ENCODE measurements around the gene CHST1. TPM values are rescaled to one million over a fixed set of nuclear protein-coding genes. Genes with fewer than 3 reads are reported as not detected.

CHST1 gene
- total RNA-seq = 1 to 10 TPM; 3.3 to 5.2 TPM
- long read RNA-seq, donor 1, partial matches to known transcripts = 0 of 2 reads
- long read RNA-seq, donor 1, other reads (novel, unspliced or antisense) = 2 of 2 reads
- long read RNA-seq, donor 2, partial matches to known transcripts = 0 of 3 reads
- long read RNA-seq, donor 2, other reads (novel, unspliced or antisense) = 1 of 3 reads

GRCh38 chr11:45665206-45665932 is at the start of gene CHST1:
Gene CHST1, minus strand, starts transcription at chr11:45665622. Its CDS starts 14,699 bp downstream, at chr11:45650923.
- peak; percentile 82 for DNase-seq (ENCODE audit: low spot score)
- intact Hi-C loops (cut with DNase I) = loop anchor here in 1 of 2 donors (5.0 kb wide), 1 partner anchor 863 kb away; no protein-coding TSS in a partner anchor

DNA sequence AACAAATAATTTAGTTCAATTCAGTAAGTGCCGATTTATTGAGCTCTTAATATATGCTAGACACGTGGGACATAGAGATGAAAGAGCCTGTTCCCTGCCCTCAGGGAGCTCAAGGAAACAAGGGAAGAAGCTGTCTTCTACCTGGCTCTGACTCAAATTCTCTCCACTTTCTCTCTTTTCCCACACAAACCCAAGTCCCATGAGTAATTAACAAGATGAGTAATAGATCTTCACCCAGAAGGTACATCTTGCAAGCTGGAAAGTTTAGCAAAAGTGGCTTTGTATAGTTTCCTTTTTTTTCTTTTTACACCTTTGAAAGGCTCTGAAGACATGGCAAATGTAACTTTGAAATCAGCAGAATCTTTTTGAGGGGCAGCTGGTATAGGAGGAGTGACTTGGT is 48.2 kb upstream of the CHST1 start:
- intact Hi-C loops (cut with DNase I) = loop anchor here in 1 of 2 donors (1.0 kb wide), 1 partner anchor 41 kb away; no protein-coding TSS in a partner anchor
- no peak for DNase-seq (ENCODE audit: low spot score)

- intact Hi-C loops (cut with DNase I) = no loop called here
- DNase-seq (ENCODE audit: low spot score) = no peak
These were observed 45.1 kb upstream of the CHST1 start for GRCh38 chr11:45710561-45710960.

DNA sequence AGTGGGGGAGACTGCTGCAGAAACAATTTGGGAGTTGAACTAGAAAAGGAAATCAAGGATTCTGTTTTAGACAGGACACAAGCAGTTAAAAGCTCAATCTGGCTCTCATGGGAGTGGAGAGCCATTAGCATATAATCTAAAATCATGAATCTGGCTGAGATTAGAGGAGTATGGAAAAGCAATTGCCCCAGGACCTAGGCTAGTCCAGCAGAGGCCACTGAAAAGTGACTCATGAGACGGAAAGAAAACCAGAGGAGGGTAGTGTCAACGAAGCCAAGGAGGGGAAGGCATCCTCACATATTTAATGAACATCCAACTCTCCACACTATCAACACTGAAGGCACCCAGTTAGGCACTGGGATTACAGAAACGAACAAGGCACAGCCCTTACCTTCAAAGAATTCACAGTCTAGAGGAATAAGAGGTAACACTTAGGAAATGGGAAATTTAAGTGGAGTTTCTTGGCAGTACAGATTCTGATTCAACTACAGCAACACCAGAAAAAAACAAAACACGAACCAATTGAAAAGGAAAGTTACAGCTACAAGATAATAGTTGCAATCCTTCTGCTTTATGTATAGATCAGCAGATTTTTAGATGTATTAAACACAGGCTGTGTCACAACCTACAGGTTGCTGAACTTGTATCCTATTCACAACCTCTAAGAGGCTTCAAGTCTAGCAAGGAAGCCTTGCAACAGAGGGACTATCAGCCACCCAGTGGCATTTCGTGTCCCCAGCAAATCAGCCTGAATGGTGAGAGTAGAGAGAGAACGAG is 43.7 kb upstream of the CHST1 start:
- DNase-seq (ENCODE audit: low spot score) = no peak
- intact Hi-C loops (cut with DNase I) = no loop called here

DNA sequence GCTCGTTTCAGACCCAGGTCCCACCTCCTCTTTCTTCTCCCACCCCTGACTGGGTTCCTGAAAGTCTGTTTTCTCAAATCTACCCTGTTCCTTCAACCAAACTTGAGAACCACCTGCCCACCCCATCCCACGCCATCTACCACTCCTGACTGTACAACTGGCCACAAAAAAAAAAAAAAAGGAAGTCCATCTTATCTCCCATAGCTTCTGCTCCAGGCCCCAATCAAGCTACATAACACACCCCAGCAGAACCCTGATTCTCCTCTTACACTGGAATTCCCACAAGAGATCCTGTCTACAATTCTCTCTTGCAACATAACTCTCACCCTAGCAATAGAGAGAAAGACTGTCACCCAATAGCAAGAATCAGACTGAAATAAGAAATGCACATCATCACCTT is 39.2 kb upstream of the CHST1 start:
- intact Hi-C loops (cut with DNase I) = no loop called here
- DNase-seq (ENCODE audit: low spot score) = no peak

GRCh38 chr11:45704133-45704532 is 38.7 kb upstream of the CHST1 start:
- DNase-seq (ENCODE audit: low spot score) = no peak
- intact Hi-C loops (cut with DNase I) = no loop called here

- intact Hi-C loops (cut with DNase I) = no loop called here
- DNase-seq (ENCODE audit: low spot score) = no peak
These were observed 37.1 kb upstream of the CHST1 start for GRCh38 chr11:45702511-45702910.

DNA sequence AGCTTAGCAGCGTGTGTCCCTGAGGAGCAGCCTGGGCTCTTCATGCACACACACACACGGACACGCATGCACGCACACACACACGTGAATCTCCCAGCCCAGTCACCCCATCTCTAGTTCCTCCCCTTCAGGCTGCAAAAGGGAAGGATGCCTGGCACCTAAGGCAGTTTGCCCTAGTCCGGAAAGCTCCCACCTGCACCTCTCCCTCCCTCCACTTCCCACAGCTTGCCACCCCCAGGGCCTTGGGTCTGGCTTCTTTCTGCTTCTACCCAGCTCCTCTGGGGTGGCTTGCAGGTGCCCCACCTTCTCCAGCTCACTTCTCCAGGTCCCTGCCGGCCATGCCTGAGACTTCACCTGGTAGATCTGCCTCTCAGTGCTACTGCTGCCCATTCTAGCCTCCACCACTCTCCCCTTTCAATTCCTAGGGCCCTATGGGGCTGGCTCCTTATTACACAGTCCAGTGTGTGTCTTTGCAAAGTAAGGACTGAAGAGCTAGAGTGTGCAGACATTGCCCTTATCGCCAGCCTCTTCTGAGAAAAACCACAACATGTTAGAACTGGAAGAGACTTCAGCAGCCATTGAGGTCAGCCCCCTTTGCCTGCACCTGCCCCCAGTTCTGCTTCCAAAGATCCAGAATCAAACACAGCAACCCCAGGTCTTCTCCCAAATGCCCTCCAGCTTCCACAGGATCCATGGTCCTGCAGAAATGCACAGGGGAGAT is 33.5 kb upstream of the CHST1 start:
- no peak for DNase-seq (ENCODE audit: low spot score)
- intact Hi-C loops (cut with DNase I) = no loop called here

- no peak for DNase-seq (ENCODE audit: low spot score)
- intact Hi-C loops (cut with DNase I) = loop anchor here in 1 of 2 donors (5.0 kb wide), 1 partner anchor 71 kb away; no protein-coding TSS in a partner anchor
These were observed 27.5 kb upstream of the CHST1 start for GRCh38 chr11:45692808-45693453.

DNA sequence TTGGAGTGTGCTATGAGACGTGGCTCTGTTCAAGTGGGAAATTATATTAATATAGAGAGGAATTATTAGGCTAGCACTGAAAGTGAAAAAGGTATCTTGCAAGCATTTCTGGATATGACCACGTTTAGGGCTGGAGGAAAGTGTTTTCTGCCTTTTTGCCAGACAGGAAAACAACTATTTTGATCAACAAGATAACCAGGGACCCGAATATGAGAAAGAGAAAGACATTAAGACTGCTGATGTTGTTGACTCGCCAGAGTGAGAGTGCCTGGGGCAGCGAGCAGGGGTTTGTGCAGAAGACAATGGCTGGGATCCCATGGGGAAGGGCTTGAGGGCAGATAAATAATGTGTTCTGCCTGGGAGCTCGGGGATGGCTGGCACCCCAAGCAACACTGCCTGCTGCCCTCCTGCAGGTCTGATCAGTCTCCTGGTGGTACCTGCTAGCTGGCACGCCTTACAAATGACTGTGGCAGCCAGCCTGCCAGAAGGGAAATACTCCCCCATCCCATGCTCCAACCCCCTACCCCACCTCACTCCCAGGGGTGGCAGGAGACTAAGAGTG is 23.1 kb upstream of the CHST1 start:
- DNase-seq (ENCODE audit: low spot score) = no peak
- intact Hi-C loops (cut with DNase I) = no loop called here

GRCh38 chr11:45687836-45688235 is 22.4 kb upstream of the CHST1 start:
- no peak for DNase-seq (ENCODE audit: low spot score)
- intact Hi-C loops (cut with DNase I) = no loop called here

- intact Hi-C loops (cut with DNase I) = no loop called here
- no peak for DNase-seq (ENCODE audit: low spot score)
These were observed 20.6 kb upstream of the CHST1 start for GRCh38 chr11:45685964-45686537.

DNA sequence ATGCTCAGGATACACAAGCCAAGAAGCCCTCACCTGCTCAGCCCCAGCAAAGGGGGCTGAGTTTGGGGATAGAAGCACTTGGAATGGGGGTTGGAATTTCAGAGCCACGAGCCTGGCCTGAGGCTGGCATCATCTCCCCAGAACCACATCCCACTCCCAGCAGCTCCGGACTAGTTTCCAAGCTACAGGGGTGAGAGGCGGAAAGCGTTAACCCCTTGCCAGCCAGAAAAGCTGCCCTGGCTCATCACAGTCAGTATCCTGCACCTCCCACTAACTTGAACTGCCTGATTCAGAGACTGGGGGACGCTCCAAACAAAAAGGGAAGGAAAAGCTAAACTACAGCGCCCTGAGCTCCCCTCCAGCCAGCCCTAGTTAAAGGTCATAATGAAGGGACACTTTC is 19.0 kb upstream of the CHST1 start:
- intact Hi-C loops (cut with DNase I) = no loop called here
- no peak for DNase-seq (ENCODE audit: low spot score)

DNA sequence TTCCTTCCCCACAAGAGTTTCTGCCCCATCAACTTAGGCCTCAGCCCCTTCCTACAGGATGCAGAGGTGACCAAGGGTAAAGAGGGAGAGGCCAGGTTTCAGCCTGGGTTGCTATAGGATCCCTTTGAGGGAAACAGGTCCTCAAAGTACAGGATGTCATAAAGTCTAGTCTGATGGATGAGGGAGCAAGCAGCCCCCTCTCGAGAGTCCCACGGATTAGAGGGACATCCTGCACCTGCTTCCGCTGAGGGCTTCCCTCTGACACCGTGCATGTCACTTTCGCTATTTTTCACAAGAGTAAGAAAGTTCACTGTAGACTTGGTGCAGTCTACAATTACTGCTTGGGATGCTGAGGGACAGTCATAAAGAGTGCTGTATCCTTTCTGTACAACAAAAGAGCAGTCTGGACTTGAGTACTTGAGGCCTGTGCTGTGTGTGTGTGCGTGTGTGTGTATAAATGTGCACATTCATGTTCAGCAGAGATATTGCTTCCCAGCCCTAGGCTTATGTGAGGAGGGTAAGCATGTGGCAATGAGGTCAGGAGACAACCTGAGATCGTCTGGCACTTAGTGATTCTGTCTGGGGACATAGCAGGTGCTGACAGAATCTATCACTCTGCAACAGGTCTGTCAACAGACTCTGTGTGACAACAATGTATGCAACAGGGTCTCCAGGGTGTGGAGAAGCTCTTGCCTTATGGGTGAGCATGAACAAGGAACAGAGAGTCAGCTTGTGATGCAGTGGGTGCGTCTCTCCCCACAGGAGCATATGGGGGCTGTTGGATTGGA is 18.0 kb upstream of the CHST1 start:
- intact Hi-C loops (cut with DNase I) = no loop called here
- DNase-seq (ENCODE audit: low spot score) = no peak

GRCh38 chr11:45679806-45680205 is 14.4 kb upstream of the CHST1 start:
- peak; percentile 11 for DNase-seq (ENCODE audit: low spot score)
- intact Hi-C loops (cut with DNase I) = loop anchor here in 1 of 2 donors (10.0 kb wide), 1 partner anchor 705 kb away; no protein-coding TSS in a partner anchor

DNA sequence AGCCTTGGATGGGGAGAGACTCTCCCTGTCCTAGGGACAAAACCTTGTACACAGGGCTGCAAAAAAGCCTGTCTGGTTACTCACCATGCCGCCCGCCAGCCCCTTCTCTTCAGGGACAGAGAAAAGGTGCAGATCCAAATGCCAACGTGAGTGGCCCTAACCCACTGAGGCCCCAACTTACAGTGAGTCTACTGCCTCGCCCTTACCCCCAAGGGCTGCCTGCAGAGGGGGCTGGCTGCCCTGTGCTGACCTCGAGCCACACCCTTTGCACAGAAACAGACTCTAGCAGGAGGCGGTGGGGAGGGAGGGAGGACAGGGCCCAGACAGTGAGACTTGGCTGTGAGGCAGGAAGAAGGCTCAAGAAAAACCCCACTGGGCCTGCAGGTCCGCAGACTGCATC is 13.6 kb upstream of the CHST1 start:
- peak; percentile 62 for DNase-seq (ENCODE audit: low spot score)
- intact Hi-C loops (cut with DNase I) = loop anchor here in 1 of 2 donors (10.0 kb wide), 1 partner anchor 704 kb away; no protein-coding TSS in a partner anchor

- peak; percentile 38 for DNase-seq (ENCODE audit: low spot score)
- intact Hi-C loops (cut with DNase I) = loop anchor here in 1 of 2 donors (10.0 kb wide), 1 partner anchor 703 kb away; no protein-coding TSS in a partner anchor
These were observed 12.5 kb upstream of the CHST1 start for GRCh38 chr11:45677770-45678512.

All from posterior vena cava (tissue), 2 donors.